Spleen (tissue), 11 donors: ENCODE results near the gene AKR1C1. TPM values are rescaled to one million over a fixed set of nuclear protein-coding genes. Genes with fewer than 3 reads are reported as not detected.
"Not testable (repeated sequence)": the region's sequence is repeated elsewhere in the genome, so short reads cannot be mapped to it uniquely, and the experiment has no call there.

Experiments
- DNase-seq: peaks from one replicate; pipeline ENCODE4 v3.0.0-alpha.2; 2020
- H3K27ac ChIP-seq, 8 donors: fragments of 200-600 bp; sonication (generic) in 7 of 8; 1 replicate in 4 of 8; 2 replicates in 4 of 8; pipeline versions ENCODE4 v1.5.0 to v1.8.0; 2016 to 2021; ENCODE audit warnings: inconsistent platforms in 4 of 8, mild to moderate bottlenecking in 4 of 8, moderate library complexity in 1 of 8
- H3K27me3 ChIP-seq, 7 donors: fragments of 200-600 bp; sonication (generic) in 6 of 7; replicated peaks in 1 of 7; 1 replicate in 4 of 7; 2 replicates in 3 of 7; pipeline versions ENCODE4 v1.5.0 to v1.8.0; 2016 to 2021; ENCODE audit warnings: inconsistent platforms in 3 of 7, mild to moderate bottlenecking in 1 of 7
- H3K36me3 ChIP-seq, 6 donors: fragments of 200-600 bp; sonication (generic) in 5 of 6; 1 replicate in 4 of 6; 2 replicates in 2 of 6; pipeline versions ENCODE4 v1.5.0 to v1.8.0; 2016 to 2021; ENCODE audit warnings: inconsistent platforms in 2 of 6
- H3K4me1 ChIP-seq, 6 donors: fragments of 200-600 bp; sonication (generic) in 5 of 6; 1 replicate in 3 of 6; 2 replicates in 3 of 6; pipeline versions ENCODE4 v1.5.0 to v1.8.0; 2016 to 2021; ENCODE audit warnings: inconsistent platforms in 3 of 6
- H3K4me3 ChIP-seq, 8 donors: fragments of 200-600 bp; sonication (generic) in 7 of 8; 1 replicate in 4 of 8; 2 replicates in 4 of 8; pipeline versions ENCODE4 v1.5.0 to v1.8.0; 2016 to 2021; ENCODE audit warnings: inconsistent platforms in 4 of 8, mild to moderate bottlenecking in 4 of 8, moderate library complexity in 2 of 8
- H3K9me3 ChIP-seq, 8 donors: fragments of 200-600 bp; sonication (generic) in 7 of 8; 1 replicate in 4 of 8; 2 replicates in 4 of 8; pipeline versions ENCODE4 v1.5.0 to v1.8.0; 2016 to 2021; ENCODE audit warnings: inconsistent platforms in 4 of 8
- POLR2A ChIP-seq, 3 donors: fragments of 450-650 bp; IDR thresholded peaks; one replicate each; pipeline ENCODE4 v1.5.1; 2017; ENCODE audit warnings: antibody characterized with exemption in 3 of 3, mild to moderate bottlenecking in 1 of 3
- POLR2AphosphoS5 ChIP-seq, 3 donors: sonication (generic); formaldehyde crosslinking; IDR thresholded peaks; one replicate each; pipeline ENCODE4 v1.5.1; 2017; ENCODE audit warnings: antibody characterized with exemption in 3 of 3
- WGBS, 5 donors: extraction: QIAGEN DNeasy Blood & Tissue Kit in 3 of 5; methylation state at CpG; one replicate each; pipeline versions ENCODE4 v1.1.5 to v1.1.7; 2013 to 2018; 5-methylcytosine and 5-hydroxymethylcytosine counted together
- intact Hi-C: fragments of 100-400 bp; cut with DNase I; formaldehyde crosslinking; loops from one replicate; pipeline ENCODE4 v1.15.0; 2023; ENCODE audit warnings: low total_unique reads
- polyA plus RNA-seq, 3 donors: library from polyadenylated mRNA; stranded (reverse); fragments of 200-250 nt; gene quantifications; one replicate each; pipeline ENCODE4 v1.2.1, GENCODE V29; 2013
- total RNA-seq, 7 donors: library from RNA; depleted of rRNA in 3 of 7; stranded (reverse); fragments of >200 nt in 3 of 7; fragmentation: NEBNext Ultra II Directional in 4 of 7; extraction: Animal tissue kit (Norgen Biotek cat#: 25700) in 4 of 7; gene quantifications; one replicate each; pipeline versions ENCODE4 v1.1.0 to v1.2.1, GENCODE V29; 2016 to 2021
- TF ChIP-seq, protein P1 (sequence below), 11 experiments: fragments of 200-600 bp in 7 of 11; fragments of 450-650 bp in 4 of 11; sonication (generic) in 4 of 11; IDR thresholded peaks in 8 of 11; conservative IDR thresholded peaks in 3 of 11; 1 replicate in 7 of 11; 2 replicates in 4 of 11; pipeline versions ENCODE4 v1.4.0 to v1.8.0; 2016 to 2021; ENCODE audit warnings: antibody characterized with exemption in 11 of 11, inconsistent platforms in 4 of 11, mild to moderate bottlenecking in 1 of 11
- donor health status: healthy with polysubstance abuse.
- donor health status: DM: no; HTN: no; CAD: no; lungs with moderate emphysema.
- donor health status: DM: no; HTN: no; CAD: no.
- donor health status: Bipolar disorder and iron deficiency.
- donor health status: healthy.
- donor health status: DM: no; HTN: no; CAD: no.
- donor health status: DM: yes; HTN: yes; CAD: no.

The AKR1C1 gene
- total and polyA plus RNA-seq, 10 donors: 1.3 to 13.5 (median 2.6) TPM

DNA sequence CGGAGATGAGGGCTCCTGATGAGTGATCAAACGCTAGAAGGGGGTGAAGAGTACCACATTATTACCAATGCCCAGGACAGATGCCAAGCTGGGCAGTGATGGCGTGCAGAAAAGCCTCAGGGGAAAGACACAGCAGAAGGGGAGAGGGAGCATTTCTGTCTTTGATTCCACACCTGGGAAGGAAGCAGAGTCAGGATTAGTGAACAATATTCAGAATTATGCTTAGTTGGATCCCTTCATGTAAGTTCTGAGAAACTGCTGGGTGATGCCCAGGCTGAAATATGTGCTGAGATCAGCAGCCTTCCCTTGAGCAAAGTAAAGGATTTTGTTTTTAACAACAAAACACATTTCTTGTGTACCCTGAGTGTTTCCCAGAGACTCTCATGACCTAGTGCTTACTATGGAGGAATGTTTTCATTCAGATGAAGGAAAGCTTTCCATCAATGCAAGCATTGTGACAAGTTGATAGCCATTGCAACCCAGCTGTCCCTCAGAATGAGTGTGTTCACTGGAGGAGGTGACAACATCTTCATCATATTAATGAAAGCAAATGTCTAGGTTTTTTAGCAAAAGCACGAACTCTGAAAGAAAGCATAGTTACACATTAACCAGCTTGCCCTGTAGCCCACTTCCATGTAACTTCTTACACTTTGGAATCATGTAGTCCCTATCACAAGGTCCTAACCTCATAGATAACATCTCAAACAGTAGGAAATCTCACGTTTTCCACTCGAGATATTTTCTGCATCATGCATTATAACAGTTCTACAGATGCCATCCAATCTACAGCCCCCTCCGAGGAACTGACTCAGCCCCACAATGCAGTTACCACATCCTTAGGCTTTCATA is 23.8 kb upstream of the AKR1C1 start:
- TF ChIP-seq POLR2A (IDR thresholded peaks at IDR 0.05): no peak
- TF ChIP-seq POLR2AphosphoS5 (IDR thresholded peaks at IDR 0.05): no peak
- TF ChIP-seq, protein P1, sequence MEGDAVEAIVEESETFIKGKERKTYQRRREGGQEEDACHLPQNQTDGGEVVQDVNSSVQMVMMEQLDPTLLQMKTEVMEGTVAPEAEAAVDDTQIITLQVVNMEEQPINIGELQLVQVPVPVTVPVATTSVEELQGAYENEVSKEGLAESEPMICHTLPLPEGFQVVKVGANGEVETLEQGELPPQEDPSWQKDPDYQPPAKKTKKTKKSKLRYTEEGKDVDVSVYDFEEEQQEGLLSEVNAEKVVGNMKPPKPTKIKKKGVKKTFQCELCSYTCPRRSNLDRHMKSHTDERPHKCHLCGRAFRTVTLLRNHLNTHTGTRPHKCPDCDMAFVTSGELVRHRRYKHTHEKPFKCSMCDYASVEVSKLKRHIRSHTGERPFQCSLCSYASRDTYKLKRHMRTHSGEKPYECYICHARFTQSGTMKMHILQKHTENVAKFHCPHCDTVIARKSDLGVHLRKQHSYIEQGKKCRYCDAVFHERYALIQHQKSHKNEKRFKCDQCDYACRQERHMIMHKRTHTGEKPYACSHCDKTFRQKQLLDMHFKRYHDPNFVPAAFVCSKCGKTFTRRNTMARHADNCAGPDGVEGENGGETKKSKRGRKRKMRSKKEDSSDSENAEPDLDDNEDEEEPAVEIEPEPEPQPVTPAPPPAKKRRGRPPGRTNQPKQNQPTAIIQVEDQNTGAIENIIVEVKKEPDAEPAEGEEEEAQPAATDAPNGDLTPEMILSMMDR (IDR thresholded peaks at IDR 0.05 in 8 of 11, conservative IDR thresholded peaks at IDR 0.05 in 3 of 11): no peak
- no peak for DNase-seq
- no peak overlapping the region for H3K27ac ChIP-seq
- H3K9me3 ChIP-seq: no peaks in the 10 kb centered on the region
- no peaks in the 10 kb centered on the region for H3K36me3 ChIP-seq
- WGBS, 5 donors: 74 to 82% (median 77%) methylated on average over 7 of the region's 7 CpGs
- H3K4me1 ChIP-seq: no peaks in the 10 kb centered on the region
- H3K4me3 ChIP-seq: no peak overlapping the region
- intact Hi-C loops: no loop called here
- H3K27me3 ChIP-seq: peaks cover 0 to 3% (median 0%) of the 10 kb centered on the region in 7 donors

DNA sequence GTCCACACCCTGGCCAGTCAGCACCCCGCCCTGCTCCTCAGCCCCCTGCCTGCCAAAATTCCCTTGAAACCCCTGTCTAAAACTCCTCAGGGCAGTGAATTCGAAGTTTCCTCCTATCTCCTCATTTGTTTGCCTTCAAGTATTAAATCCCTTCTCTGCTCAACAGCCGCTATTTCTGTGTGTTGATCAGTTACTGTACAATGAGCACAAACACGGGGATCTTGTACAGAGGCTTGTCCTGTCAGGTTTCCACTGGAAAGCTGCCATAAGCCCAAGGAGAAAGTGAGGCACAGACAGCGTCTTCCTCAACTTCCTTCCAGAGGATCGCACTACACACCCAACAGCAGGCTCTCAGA is 23.2 kb upstream of the AKR1C1 start:
- 73 to 94% (median 83%) methylated on average over 6 of the region's 6 CpGs for WGBS, 5 donors
- H3K27me3 ChIP-seq, DNase-seq, H3K36me3 ChIP-seq, H3K4me3 ChIP-seq, intact Hi-C loops, H3K9me3 ChIP-seq, H3K4me1 ChIP-seq, H3K27ac ChIP-seq: not testable (repeated sequence)

- DNase-seq, H3K4me1 ChIP-seq, H3K9me3 ChIP-seq, H3K4me3 ChIP-seq, H3K36me3 ChIP-seq, H3K27ac ChIP-seq, H3K27me3 ChIP-seq, intact Hi-C loops: not testable (repeated sequence)
- WGBS, 5 donors: 87 to 100% (median 94%) methylated on average over 2 of the region's 2 CpGs
Measured at GRCh38 chr10:4940909-4941308, 22.3 kb upstream of the AKR1C1 start.

GRCh38 chr10:4941540-4942330 is 21.5 kb upstream of the AKR1C1 start:
- H3K27me3 ChIP-seq: peaks cover 0 to 3% (median 0%) of the 10 kb centered on the region in 7 donors
- H3K9me3 ChIP-seq: no peaks in the 10 kb centered on the region
- H3K36me3 ChIP-seq: no peaks in the 10 kb centered on the region
- no peaks in the 10 kb centered on the region for H3K4me1 ChIP-seq
- intact Hi-C loops: no loop called here
- 74 to 87% (median 80%) methylated on average over 5 of the region's 5 CpGs for WGBS, 5 donors
- no peak overlapping the region for H3K27ac ChIP-seq
- DNase-seq: no peak
- no peak overlapping the region for H3K4me3 ChIP-seq
- TF ChIP-seq, protein P1 (IDR thresholded peaks at IDR 0.05 in 8 of 11, conservative IDR thresholded peaks at IDR 0.05 in 3 of 11): no peak
- no peak for TF ChIP-seq POLR2A (IDR thresholded peaks at IDR 0.05)
- TF ChIP-seq POLR2AphosphoS5 (IDR thresholded peaks at IDR 0.05): no peak

GRCh38 chr10:4942931-4943330 is 20.3 kb upstream of the AKR1C1 start:
- H3K27me3 ChIP-seq, H3K4me1 ChIP-seq, intact Hi-C loops, H3K4me3 ChIP-seq, H3K9me3 ChIP-seq, H3K36me3 ChIP-seq, DNase-seq, H3K27ac ChIP-seq: not testable (repeated sequence)
- 57 to 87% (median 79%) methylated on average over 2 of the region's 2 CpGs for WGBS, 5 donors

DNA sequence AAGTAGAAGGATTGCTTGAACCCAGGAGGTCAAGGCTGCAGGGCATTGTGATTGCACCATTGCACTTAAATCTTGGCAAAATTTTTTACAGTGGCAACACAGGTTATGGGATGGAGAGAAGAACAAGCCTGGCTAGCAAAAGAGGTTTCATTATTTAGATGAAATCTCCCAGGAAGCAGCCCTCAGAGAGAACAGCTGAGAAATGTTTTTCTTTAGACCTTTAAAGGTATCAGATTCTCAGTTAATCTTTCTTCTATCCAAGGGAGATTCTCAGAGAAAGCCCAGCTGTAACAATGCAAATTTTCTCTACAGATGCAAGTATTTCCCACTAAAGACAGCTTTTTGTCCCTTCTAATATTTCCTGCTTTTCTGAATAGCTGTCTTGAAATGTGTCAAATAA is 19.8 kb upstream of the AKR1C1 start:
- intact Hi-C loops, H3K27ac ChIP-seq, H3K36me3 ChIP-seq: not testable (repeated sequence)

More for the DNA sequence above, 19.8 kb upstream of the AKR1C1 start:
- DNase-seq, H3K4me3 ChIP-seq, H3K4me1 ChIP-seq, H3K27me3 ChIP-seq, H3K9me3 ChIP-seq: not testable (repeated sequence)
